Tibial artery (tissue), 4 donors: ENCODE data around the gene KCTD6.

Source experiments
- DNase-seq, 2 donors: peaks; one replicate each; pipeline ENCODE4 v3.0.0-alpha.2; 2019
- H3K27ac ChIP-seq, 2 donors: fragments of 200-600 bp; sonication (generic) in 1 of 2; 1 replicate in 1 of 2; 2 replicates in 1 of 2; pipeline ENCODE4 v1.5.1; 2018 to 2019; ENCODE audit warnings: mild to moderate bottlenecking in 1 of 2
- H3K27me3 ChIP-seq, 2 donors: fragments of 200-600 bp; sonication (generic) in 1 of 2; one replicate each; pipeline versions ENCODE4 v1.5.1 to v1.6.0; 2016 to 2019
- H3K36me3 ChIP-seq, 3 donors: fragments of 200-600 bp; sonication (generic) in 2 of 3; one replicate each; pipeline ENCODE4 v1.5.1; 2016 to 2019; ENCODE audit warnings: mild to moderate bottlenecking in 2 of 3
- H3K4me1 ChIP-seq, 4 donors: fragments of 200-600 bp; sonication (generic) in 2 of 4; 1 replicate in 3 of 4; 2 replicates in 1 of 4; pipeline ENCODE4 v1.5.1; 2016 to 2019
- H3K4me3 ChIP-seq, 2 donors: fragments of 200-600 bp; sonication (generic) in 1 of 2; 1 replicate in 1 of 2; 2 replicates in 1 of 2; pipeline ENCODE4 v1.5.1; 2018 to 2019; ENCODE audit warnings: mild to moderate bottlenecking in 2 of 2
- H3K9me3 ChIP-seq, 3 donors: fragments of 200-600 bp; sonication (generic) in 1 of 3; one replicate each; pipeline ENCODE4 v1.5.1; 2016 to 2019
- intact Hi-C: fragments of 100-400 bp; cut with DNase I; formaldehyde crosslinking; loops from one replicate; pipeline ENCODE4 v1.15.0; 2023; ENCODE audit warnings: low total_unique reads
- TF ChIP-seq, protein P1 (sequence below), 2 experiments: fragments of 200-600 bp in 1 of 2; fragments of 450-650 bp in 1 of 2; IDR thresholded peaks; one replicate each; pipeline ENCODE4 v1.5.1; 2017 to 2019; ENCODE audit warnings: antibody characterized with exemption in 2 of 2, mild to moderate bottlenecking in 1 of 2, moderate library complexity in 1 of 2

KCTD6 gene

DNA sequence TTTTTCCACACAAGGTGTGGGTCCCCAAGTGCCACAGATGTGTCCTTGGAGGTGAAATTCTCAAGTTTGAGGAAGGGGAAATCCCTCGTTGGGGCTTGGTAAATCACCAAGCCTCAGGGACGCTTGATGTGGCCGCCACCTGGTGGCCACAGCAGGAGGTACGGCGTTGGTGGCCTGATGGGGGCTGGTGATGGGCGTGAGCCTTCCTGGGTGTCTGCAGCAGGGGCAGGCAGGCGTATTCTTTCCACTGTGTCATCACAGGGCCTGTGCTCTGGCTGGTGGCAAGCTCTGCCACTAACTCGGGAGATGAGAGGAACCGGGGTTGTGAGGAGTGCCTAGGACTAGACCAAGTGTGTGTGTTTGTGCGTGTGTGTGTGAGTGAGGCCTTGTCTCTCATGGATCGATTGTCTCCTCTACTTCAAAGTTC lies 40.9 kb downstream of the KCTD6 start:
- no peak overlapping the region for H3K27ac ChIP-seq
- intact Hi-C loops: no loop called here
- TF ChIP-seq, protein P1, sequence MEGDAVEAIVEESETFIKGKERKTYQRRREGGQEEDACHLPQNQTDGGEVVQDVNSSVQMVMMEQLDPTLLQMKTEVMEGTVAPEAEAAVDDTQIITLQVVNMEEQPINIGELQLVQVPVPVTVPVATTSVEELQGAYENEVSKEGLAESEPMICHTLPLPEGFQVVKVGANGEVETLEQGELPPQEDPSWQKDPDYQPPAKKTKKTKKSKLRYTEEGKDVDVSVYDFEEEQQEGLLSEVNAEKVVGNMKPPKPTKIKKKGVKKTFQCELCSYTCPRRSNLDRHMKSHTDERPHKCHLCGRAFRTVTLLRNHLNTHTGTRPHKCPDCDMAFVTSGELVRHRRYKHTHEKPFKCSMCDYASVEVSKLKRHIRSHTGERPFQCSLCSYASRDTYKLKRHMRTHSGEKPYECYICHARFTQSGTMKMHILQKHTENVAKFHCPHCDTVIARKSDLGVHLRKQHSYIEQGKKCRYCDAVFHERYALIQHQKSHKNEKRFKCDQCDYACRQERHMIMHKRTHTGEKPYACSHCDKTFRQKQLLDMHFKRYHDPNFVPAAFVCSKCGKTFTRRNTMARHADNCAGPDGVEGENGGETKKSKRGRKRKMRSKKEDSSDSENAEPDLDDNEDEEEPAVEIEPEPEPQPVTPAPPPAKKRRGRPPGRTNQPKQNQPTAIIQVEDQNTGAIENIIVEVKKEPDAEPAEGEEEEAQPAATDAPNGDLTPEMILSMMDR (IDR thresholded peaks at IDR 0.05): peak; percentile 80 to 88
- peaks cover 13 to 54% (median 52%) of the 10 kb centered on the region in 3 donors for H3K36me3 ChIP-seq
- no peaks in the 10 kb centered on the region for H3K9me3 ChIP-seq
- H3K27me3 ChIP-seq: no peaks in the 10 kb centered on the region
- DNase-seq: peak; percentile 60 to 78
- H3K4me3 ChIP-seq: no peak overlapping the region
- peaks cover 0 to 30% (median 23%) of the 10 kb centered on the region in 4 donors for H3K4me1 ChIP-seq

DNA sequence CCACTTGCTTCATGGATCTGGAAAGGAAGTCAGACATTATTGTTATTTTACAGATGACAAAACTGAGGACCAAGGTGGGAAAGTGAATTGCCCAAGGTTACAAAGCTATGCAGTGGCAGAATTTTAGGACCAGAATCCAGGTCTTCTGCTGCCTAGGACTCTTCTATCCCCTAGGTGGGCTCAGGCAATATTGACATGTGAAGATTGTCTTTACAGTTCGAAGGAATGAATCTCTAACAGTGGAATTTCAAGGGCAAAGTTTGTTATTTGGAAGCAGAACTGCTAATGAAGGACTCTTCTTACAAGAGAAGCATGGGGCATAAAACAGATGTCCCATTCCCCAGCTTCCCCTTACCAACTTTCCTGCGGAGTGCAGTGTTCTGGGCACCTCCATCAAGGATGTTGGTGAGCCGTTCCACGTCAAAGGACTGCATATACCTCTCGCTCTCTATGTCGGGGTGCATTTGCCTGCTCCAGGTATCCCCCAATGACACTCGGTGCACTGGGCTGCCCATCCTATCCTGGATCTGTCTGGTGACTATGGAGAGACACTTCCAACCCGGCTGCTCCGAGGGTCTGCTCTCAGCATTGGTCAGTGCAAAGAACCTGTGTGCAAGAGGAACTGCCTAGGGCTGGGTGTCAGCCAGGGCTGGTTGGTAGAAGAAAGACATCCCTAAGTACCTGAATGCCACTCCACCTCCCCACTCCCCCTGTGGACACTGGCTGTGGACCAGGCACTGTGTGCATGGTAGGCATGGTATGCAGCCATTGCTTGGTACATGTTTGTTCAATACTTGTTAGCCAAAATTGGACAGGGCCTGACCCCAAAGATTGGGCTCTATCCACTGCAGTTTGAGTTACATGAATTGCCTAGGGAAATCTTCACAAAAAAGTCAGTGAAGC lies 42.9 kb downstream of the KCTD6 start:
- no peak for DNase-seq
- no peaks in the 10 kb centered on the region for H3K27me3 ChIP-seq
- peaks cover 13 to 36% (median 35%) of the 10 kb centered on the region in 3 donors for H3K36me3 ChIP-seq
- H3K4me1 ChIP-seq: peaks cover 0 to 30% (median 23%) of the 10 kb centered on the region in 4 donors
- no peak overlapping the region for H3K4me3 ChIP-seq
- H3K9me3 ChIP-seq: no peaks in the 10 kb centered on the region
- TF ChIP-seq, protein P1 (IDR thresholded peaks at IDR 0.05): no peak
- intact Hi-C loops: no loop called here
- H3K27ac ChIP-seq: no peak overlapping the region

- TF ChIP-seq, protein P1 (IDR thresholded peaks at IDR 0.05): no peak
- H3K36me3 ChIP-seq: peaks cover 12 to 27% (median 25%) of the 10 kb centered on the region in 3 donors
- peaks cover 0 to 30% (median 23%) of the 10 kb centered on the region in 4 donors for H3K4me1 ChIP-seq
- H3K27me3 ChIP-seq: no peaks in the 10 kb centered on the region
- peak overlapping the region; percentile 46 for H3K4me3 ChIP-seq
- intact Hi-C loops: no loop called here
- no peak for DNase-seq
- H3K27ac ChIP-seq: peak overlapping the region; percentile 74 to 83
- H3K9me3 ChIP-seq: no peaks in the 10 kb centered on the region
These were observed 43.9 kb downstream of the KCTD6 start for GRCh38 chr3:58535531-58536500.

DNA sequence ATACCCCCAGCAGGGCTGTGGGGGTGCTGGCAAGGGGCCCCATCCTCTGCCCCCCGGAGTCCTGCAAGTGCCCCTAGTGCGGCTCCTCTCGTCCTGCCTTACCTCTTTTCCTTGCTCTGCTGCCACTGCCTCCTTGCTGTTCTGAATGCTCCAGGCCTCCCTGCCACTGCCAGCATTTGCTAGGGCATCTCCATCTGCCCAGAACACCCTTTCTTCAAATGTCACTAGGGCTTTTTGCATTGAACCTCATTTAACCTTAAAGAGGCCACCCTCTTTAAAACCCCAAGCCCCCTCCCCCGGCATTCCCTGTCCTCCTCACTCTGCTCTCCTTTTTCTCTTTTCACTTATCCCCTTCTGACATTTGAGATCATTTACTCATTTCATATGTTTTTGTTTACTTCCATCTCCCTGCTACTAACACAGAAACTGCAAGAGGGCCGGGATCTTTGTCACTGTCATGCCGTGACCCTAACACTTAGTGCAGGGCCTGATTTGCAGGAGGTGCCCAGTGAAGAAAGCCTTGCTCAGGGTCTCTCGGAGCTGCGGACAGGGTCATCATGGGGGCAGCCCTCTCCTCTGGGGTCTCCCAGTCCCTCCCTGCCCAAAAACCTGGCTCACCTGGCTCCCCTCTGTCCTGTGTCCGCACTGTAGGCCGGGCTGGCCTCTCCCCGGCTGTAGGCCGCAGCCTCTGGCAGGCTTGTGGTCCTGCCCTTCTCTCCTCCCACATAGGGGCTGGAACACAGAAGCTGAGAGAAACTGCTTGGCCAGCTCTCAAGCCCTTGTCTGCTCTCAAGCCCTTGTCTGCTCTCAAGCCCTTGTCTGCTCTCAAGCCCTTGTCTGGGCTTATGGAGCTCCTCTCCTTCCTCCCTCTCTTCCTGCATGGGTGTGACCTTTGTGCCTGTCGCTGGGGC lies 44.9 kb downstream of the KCTD6 start, which contains the start of gene ACOX2:
ACOX2 (minus strand) TSS at position 690 of the 911 bp plus-strand sequence. CDS start 2,084 bp downstream, outside the sequence.
- intact Hi-C loops: no loop called here

More for the DNA sequence above, 44.9 kb downstream of the KCTD6 start, which contains the start of gene ACOX2:
- Histone ChIP-seq H3K4me1 (peaks cover 0 to 30% (median 23%) of the 10 kb centered on the region in 4 donors), H3K27ac (peak within 1 kb of the TSS; percentile 74 to 83), H3K27me3 (no peaks in the 10 kb centered on the region), H3K4me3 (peak within 1 kb of the TSS; percentile 46), H3K36me3 (peaks cover 2 to 18% (median 16%) of the 10 kb centered on the region in 3 donors), H3K9me3 (no peaks in the 10 kb centered on the region)
- peak; percentile 78 to 85 for DNase-seq
- TF ChIP-seq, protein P1 (IDR thresholded peaks at IDR 0.05): no peak
